ENCODE data around the gene AEBP1. TPM values are rescaled to one million over a fixed set of nuclear protein-coding genes. Genes with fewer than 3 reads are reported as not detected.

AEBP1 gene
- total and polyA plus RNA-seq, 4 donors: 293 to 2,243 (median 977) TPM

DNA sequence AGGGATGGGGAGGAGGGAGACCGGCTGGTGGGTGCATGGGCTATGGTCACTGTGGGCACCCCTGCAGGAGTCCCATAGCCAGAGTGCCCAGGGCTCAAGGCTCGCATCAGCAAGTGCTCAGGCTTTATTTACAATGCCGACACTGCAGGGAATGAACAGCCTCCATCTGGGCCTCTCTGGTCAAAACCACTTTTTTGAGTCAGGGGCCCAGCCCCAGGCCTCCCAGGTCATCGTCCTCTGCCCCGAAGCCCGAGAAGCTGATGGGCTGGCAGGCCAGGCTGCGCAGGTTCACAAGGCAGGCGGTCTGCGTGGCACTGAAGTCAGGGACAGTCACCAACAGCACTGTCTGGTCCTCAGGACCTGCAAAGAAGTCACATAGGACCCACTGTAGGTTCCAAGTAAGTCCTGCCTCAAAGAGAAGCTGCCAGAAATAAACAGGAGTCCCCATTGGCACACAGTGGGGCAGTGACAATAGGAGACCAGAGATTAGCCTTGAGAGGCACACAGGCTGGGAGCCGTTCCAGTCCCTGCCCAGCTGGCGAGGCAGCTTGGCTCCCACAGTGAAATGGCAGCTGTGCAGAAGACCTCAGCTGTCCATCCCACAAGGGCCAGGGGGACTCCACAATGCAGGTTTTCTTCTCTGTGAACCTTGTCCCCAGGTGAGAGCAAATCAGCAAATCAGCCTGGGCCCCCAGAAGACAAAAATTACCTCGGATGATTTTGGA is 10.6 kb downstream of the AEBP1 start:
- Histone ChIP-seq H3K9me3 (ENCODE audit: control insufficient read depth, low read length) (no peaks in the 10 kb centered on the region), H3K4me1 (ENCODE audit: control insufficient read depth in 1 of 2, insufficient read depth in 2 of 2, low read length in 2 of 2) (no peaks in the 10 kb centered on the region), H3K4me3 (ENCODE audit: low read length in 2 of 2) (no peak overlapping the region), H3K27ac (ENCODE audit: low read depth in 1 of 2, low read length in 2 of 2) (no peak overlapping the region), H3K27me3 (ENCODE audit: control insufficient read depth in 1 of 2, insufficient read depth in 2 of 2, low read length in 1 of 2) (no peaks in the 10 kb centered on the region), H3K36me3 (ENCODE audit: control insufficient read depth in 1 of 2, insufficient read depth in 2 of 2, low read length in 1 of 2) (peaks cover 0 to 11% of the 10 kb centered on the region in 2 donors)
- intact Hi-C loops (cut with DNase I): no loop called here
- DNase-seq (peak; percentile 45 to 76), ATAC-seq (ENCODE audit: low FRiP score) (no peak)
- 48 to 58% methylated on average over 12 of the region's 12 CpGs for WGBS, 2 donors

DNA sequence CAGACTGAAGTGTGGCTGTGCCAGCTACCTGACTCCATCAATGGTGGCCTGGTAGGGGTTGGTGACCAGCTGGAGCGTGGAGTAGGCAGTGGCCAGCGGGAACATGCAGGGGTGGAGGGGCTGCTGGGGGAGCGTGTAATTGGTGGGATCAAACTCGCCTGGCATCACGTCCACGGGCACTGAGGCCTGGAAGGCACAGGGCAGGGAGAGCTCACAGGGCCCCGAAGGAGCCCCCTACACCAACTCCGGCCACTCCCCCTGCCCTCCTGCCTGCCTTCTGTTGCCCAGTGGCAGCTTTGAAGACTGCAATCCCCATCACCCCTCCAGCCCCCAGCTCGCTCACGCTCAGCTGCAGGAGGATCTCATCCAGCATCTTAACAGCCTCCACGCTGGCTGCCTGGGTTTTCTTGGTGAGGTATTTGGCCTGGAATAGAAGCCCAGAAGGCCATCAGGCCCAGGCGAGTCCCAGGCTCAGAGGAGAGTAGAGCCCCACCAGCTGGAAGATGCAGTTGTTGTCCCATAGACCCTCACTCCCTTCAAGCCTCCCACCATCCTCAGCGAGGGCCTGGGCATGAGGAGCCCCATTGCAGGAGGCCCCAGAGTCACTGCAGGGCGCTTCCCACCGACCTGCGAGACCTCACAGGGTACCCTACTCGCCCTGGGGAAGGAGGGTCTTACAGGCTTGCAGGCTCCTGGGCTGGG is 12.1 kb downstream of the AEBP1 start:
- H3K36me3 ChIP-seq (ENCODE audit: control insufficient read depth in 1 of 2, insufficient read depth in 2 of 2, low read length in 1 of 2): peaks cover 0 to 4% of the 10 kb centered on the region in 2 donors
- H3K9me3 ChIP-seq (ENCODE audit: control insufficient read depth, low read length): no peaks in the 10 kb centered on the region
- ATAC-seq (ENCODE audit: low FRiP score): no peak
- no peak overlapping the region for H3K4me3 ChIP-seq (ENCODE audit: low read length in 2 of 2)
- DNase-seq: peak; percentile 52 to 75
- intact Hi-C loops (cut with DNase I): no loop called here
- no peaks in the 10 kb centered on the region for H3K27me3 ChIP-seq (ENCODE audit: control insufficient read depth in 1 of 2, insufficient read depth in 2 of 2, low read length in 1 of 2)
- no peaks in the 10 kb centered on the region for H3K4me1 ChIP-seq (ENCODE audit: control insufficient read depth in 1 of 2, insufficient read depth in 2 of 2, low read length in 2 of 2)
- no peak overlapping the region for H3K27ac ChIP-seq (ENCODE audit: low read depth in 1 of 2, low read length in 2 of 2)
- 83% methylated on average over 15 to 17 of the region's 17 CpGs for WGBS, 2 donors

DNA sequence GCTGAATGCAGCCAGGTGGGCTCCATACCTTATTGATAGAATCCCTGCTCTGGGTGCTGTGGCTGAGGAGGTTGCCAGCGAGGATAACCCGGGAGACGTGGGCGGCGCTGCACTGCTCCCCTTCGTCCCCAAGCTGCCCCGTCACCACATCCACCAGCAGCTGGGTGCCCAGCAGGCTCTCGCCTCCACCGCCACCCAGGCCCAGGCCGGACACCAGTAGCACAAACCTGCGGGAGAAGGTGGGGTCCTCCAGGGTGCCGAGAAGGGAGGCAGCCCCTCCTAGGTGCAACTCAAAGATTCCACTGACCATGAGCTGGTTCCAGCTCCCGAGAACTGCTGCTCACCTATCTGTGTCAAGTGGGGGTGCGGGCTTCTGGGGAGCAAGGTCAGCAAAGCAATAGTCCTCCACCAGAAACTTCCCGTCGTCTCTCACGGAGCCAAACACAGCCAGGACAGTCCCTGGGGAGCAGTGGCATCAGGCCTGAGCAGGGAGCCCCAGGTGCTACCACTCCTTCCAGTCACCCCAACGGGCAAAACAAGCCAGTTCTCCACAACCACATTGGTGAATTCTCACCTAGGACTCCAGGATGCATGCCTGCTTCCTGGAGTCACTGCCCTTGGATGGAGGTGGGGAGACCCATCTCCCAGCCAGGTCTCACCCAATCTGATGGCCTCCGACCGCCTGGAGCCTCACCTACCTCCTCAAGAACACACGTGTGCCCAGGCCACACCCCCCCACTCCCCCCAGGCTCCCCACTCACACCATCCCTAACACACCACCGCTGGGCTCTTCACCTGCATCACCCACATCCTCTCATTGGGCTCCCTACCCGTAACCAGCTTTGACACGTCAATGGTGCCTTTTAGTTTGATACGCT is 12.9 kb downstream of the AEBP1 start:
- no peaks in the 10 kb centered on the region for H3K27me3 ChIP-seq (ENCODE audit: control insufficient read depth in 1 of 2, insufficient read depth in 2 of 2, low read length in 1 of 2)
- 84 to 87% methylated on average over 25 of the region's 25 CpGs for WGBS, 2 donors
- ATAC-seq (ENCODE audit: low FRiP score) (no peak), DNase-seq (peak; percentile 30 to 73)
- H3K4me3 ChIP-seq (ENCODE audit: low read length in 2 of 2): no peak overlapping the region
- no peaks in the 10 kb centered on the region for H3K9me3 ChIP-seq (ENCODE audit: control insufficient read depth, low read length)
- H3K27ac ChIP-seq (ENCODE audit: low read depth in 1 of 2, low read length in 2 of 2): no peak overlapping the region
- H3K4me1 ChIP-seq (ENCODE audit: control insufficient read depth in 1 of 2, insufficient read depth in 2 of 2, low read length in 2 of 2): no peaks in the 10 kb centered on the region
- no peaks in the 10 kb centered on the region for H3K36me3 ChIP-seq (ENCODE audit: control insufficient read depth in 1 of 2, insufficient read depth in 2 of 2, low read length in 1 of 2)
- intact Hi-C loops (cut with DNase I): no loop called here

DNA sequence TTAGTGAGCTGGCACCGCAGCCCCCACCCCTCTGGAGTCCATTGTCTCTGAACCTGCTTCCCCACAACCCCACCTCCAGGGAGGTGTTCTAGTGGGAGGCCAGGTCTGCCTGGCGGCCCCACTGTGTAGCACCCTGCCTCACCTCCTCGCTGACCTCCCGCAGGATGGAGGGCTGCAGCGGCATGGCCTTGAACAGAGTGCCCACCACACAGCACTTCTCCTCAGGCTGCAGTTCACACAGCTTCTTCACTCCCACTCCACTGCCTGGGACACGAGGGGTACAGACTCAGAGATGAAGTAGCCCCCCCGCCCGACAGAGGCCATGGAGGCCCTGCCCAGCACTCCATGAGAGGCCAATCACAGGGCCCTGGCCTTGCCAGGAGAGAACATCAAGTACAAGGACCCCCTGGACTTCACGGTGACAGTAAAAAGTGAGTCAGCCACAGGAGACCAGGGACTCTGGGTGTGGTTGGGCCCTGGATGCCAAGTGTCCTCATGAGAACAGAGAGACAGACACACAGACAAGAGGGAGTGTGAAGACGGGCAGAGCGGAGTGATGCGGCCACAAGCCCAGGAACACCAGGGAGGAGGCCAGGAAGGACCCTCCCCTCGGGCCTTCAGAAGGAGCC is 13.8 kb downstream of the AEBP1 start:
- no peak for ATAC-seq (ENCODE audit: low FRiP score)
- Histone ChIP-seq H3K4me1 (ENCODE audit: control insufficient read depth in 1 of 2, insufficient read depth in 2 of 2, low read length in 2 of 2) (peaks cover 0 to 2% of the 10 kb centered on the region in 2 donors), H3K4me3 (ENCODE audit: low read length in 2 of 2) (no peak overlapping the region), H3K27ac (ENCODE audit: low read depth in 1 of 2, low read length in 2 of 2) (no peak overlapping the region), H3K27me3 (ENCODE audit: control insufficient read depth in 1 of 2, insufficient read depth in 2 of 2, low read length in 1 of 2) (no peaks in the 10 kb centered on the region), H3K36me3 (ENCODE audit: control insufficient read depth in 1 of 2, insufficient read depth in 2 of 2, low read length in 1 of 2) (no peaks in the 10 kb centered on the region), H3K9me3 (ENCODE audit: control insufficient read depth, low read length) (no peaks in the 10 kb centered on the region)
- intact Hi-C loops (cut with DNase I): no loop called here
- peak; percentile 38 to 71 for DNase-seq
- WGBS, 2 donors: 90 to 91% methylated on average over 13 of the region's 13 CpGs

DNA sequence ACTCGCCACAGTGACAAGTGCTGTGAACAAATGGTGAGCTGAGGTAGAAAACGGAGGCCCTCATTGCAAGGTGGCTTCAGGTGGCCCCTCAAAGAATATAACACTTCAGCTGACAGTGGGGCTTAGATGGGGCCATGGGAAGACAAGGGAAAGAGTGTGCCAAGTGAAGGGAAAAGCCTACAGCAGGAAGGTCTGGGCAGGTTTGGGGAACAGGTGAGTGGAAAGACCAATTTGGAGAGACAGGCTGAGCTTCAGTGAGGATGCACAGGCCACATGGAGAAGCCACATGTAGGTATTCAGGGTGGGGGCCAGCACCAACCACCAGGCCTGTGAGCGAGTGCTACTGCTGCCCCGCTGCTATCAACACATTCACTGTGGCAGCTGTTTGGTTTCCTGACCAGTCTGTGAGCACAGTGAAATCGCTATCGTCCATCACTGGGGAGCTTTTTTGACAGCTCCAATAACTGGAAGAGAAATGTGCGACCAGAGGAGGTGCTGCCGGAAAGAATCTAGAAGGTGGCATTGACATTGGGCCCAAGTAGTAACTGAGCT is 15.8 kb downstream of the AEBP1 start:
- DNase-seq: peak in 1 of 2 donors; percentile 11
- WGBS, 2 donors: 72 to 79% methylated on average over 8 of the region's 8 CpGs
- no peaks in the 10 kb centered on the region for H3K36me3 ChIP-seq (ENCODE audit: control insufficient read depth in 1 of 2, insufficient read depth in 2 of 2, low read length in 1 of 2)

DNA sequence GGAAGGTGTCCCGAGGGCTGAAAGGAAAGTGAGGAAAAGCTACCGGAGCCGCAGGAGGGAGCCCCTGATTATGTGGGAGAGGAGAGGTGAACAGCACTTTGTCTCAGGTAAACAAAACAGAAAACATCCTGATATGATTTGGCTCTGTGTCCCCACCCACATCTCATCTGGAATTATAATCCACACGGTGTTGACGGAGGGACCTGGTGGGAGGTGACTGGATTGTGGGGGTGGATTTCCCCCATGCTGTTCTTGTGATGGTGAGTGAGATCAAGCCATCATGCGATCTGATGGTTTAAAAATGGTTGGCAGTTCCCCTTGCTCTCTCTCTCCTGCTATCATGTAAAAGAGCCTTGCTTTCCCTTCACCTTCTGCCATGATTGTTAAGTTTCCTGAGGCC is 16.2 kb downstream of the AEBP1 start:
- H3K9me3 ChIP-seq (ENCODE audit: control insufficient read depth, low read length): no peaks in the 10 kb centered on the region
- DNase-seq (no peak), ATAC-seq (ENCODE audit: low FRiP score) (no peak)
- peaks cover 0 to 2% of the 10 kb centered on the region in 2 donors for H3K4me1 ChIP-seq (ENCODE audit: control insufficient read depth in 1 of 2, insufficient read depth in 2 of 2, low read length in 2 of 2)
- WGBS, 2 donors: 89 to 90% methylated on average over 6 of the region's 6 CpGs
- H3K36me3 ChIP-seq (ENCODE audit: control insufficient read depth in 1 of 2, insufficient read depth in 2 of 2, low read length in 1 of 2): no peaks in the 10 kb centered on the region
- no peak overlapping the region for H3K27ac ChIP-seq (ENCODE audit: low read depth in 1 of 2, low read length in 2 of 2)
- no peak overlapping the region for H3K4me3 ChIP-seq (ENCODE audit: low read length in 2 of 2)
- H3K27me3 ChIP-seq (ENCODE audit: control insufficient read depth in 1 of 2, insufficient read depth in 2 of 2, low read length in 1 of 2): no peaks in the 10 kb centered on the region
- intact Hi-C loops (cut with DNase I): loop anchor here (5.0 kb wide), 2 partner anchors 38 to 48 kb away; partner anchors contain the start of gene POLM (in 1 of the 2)

More for the DNA sequence above, 15.8 kb downstream of the AEBP1 start:
- intact Hi-C loops (cut with DNase I): loop anchor here (5.0 kb wide), 2 partner anchors 38 to 48 kb away; partner anchors contain the start of gene POLM (in 1 of the 2)
- no peaks in the 10 kb centered on the region for H3K27me3 ChIP-seq (ENCODE audit: control insufficient read depth in 1 of 2, insufficient read depth in 2 of 2, low read length in 1 of 2)
- H3K4me1 ChIP-seq (ENCODE audit: control insufficient read depth in 1 of 2, insufficient read depth in 2 of 2, low read length in 2 of 2): peaks cover 0 to 2% of the 10 kb centered on the region in 2 donors
- H3K27ac ChIP-seq (ENCODE audit: low read depth in 1 of 2, low read length in 2 of 2): no peak overlapping the region
- H3K4me3 ChIP-seq (ENCODE audit: low read length in 2 of 2): no peak overlapping the region
- H3K9me3 ChIP-seq (ENCODE audit: control insufficient read depth, low read length): no peaks in the 10 kb centered on the region
- ATAC-seq (ENCODE audit: low FRiP score): no peak

DNA sequence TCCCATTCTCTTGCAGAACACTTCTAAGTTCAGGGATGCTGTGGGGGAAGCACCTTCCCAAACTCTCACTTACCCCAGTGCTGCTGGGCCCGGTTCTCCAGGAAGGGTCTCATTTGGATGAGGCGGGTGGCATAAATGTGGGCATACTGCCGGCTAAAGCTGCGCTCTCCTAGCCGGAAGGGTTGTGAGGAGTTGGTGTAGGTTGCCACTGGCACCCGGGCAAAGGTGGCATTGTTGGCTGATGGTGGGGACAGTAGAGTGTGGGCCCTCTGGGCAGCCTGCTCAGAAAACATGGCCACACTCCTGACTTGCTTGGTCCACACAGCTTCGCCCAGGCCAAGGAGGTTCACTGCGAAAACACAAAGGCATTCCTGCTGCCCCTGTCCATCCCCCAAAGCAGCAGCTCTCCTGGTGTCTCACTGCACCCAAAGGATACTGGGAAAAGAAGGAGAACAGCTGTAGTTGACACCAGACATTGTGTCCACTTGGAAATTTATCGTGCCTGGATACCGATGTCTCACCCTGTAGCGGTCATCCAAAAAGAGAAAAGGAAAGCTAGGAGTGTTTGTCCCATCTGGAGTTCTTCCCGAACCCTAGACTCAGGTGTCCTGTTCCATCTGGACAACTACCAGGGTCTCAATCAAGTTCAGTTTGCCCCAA is 17.7 kb downstream of the AEBP1 start:
- Histone ChIP-seq H3K27me3 (ENCODE audit: control insufficient read depth in 1 of 2, insufficient read depth in 2 of 2, low read length in 1 of 2) (no peaks in the 10 kb centered on the region), H3K36me3 (ENCODE audit: control insufficient read depth in 1 of 2, insufficient read depth in 2 of 2, low read length in 1 of 2) (no peaks in the 10 kb centered on the region), H3K4me3 (ENCODE audit: low read length in 2 of 2) (no peak overlapping the region), H3K4me1 (ENCODE audit: control insufficient read depth in 1 of 2, insufficient read depth in 2 of 2, low read length in 2 of 2) (peaks cover 0 to 2% of the 10 kb centered on the region in 2 donors), H3K27ac (ENCODE audit: low read depth in 1 of 2, low read length in 2 of 2) (no peak overlapping the region), H3K9me3 (ENCODE audit: control insufficient read depth, low read length) (no peaks in the 10 kb centered on the region)
- 94 to 95% methylated on average over 12 of the region's 12 CpGs for WGBS, 2 donors
- intact Hi-C loops (cut with DNase I): loop anchor here (5.0 kb wide), 2 partner anchors 40 to 50 kb away; partner anchors contain the start of gene POLM (in 1 of the 2)
- DNase-seq (no peak), ATAC-seq (ENCODE audit: low FRiP score) (no peak)

Measured in aorta (tissue), 5 donors.